NCI-H1105 treated with DMSO at 0.1 percent for 48 hours (cell line): ENCODE results near the gene C11orf68.
"Not testable (repeated sequence)": the region's sequence is repeated elsewhere in the genome, so short reads cannot be mapped to it uniquely, and the experiment has no call there.

Experiments used
- DNase-seq: peaks from one replicate; lab custom pipeline; 2025; lab: John Stamatoyannopoulos, UW

Gene C11orf68

DNA sequence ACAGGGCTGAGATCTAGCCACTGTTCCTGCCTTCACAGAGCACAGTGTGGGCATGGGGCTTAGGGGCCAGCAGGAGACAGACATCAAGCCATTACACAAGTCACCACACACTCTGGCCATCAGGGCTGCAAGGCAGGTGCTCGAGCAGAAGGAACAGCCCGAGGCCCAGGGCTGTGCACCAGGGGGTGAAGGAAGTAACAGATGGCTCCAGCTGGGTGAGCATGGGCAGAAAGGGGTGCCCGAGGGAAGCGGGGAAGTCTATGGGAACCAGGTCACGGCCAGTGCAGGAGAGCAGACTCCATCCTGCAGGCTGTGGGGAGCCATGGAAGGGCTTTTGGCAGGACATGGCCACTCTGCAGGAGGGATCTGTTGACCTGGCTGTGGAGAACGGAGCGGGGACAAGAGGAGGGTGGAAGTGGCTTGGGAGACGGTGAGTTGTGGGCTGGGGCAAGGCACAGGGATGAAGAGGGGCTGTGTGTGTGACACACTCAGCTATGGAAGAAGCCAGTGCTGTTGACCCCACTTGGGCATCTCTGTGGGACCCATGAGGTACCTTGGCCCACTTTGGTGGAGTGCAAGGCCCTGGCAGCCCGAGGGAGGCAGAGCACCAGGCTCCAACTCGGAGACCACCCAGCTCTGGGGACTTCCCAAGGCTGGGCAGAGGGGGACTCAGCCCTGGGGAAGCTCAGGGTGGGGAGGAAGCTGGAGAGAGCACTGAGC, 3.6 kb downstream of the C11orf68 start:
- no peak for DNase-seq

DNA sequence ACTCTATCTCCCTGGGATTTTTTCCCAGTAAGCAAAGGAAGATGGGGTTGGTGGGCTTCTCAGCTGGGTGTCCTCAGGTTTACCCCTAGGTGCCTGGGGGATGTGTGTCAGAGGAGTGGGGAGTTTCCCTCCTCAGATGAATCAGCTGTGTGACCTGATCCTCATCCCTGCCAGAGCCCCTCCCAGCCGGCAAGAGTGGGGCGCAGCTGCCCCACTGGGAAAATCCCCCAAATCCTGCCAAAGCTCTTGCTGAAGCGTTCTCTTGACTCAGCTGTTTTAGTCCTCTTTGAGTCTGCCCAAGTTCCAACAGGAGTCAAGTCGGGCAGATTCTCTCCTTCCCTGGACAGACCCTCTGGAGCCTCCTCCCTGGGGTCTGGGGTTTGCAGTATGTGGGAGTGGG, 6.0 kb downstream of the C11orf68 start:
- no peak for DNase-seq

DNA sequence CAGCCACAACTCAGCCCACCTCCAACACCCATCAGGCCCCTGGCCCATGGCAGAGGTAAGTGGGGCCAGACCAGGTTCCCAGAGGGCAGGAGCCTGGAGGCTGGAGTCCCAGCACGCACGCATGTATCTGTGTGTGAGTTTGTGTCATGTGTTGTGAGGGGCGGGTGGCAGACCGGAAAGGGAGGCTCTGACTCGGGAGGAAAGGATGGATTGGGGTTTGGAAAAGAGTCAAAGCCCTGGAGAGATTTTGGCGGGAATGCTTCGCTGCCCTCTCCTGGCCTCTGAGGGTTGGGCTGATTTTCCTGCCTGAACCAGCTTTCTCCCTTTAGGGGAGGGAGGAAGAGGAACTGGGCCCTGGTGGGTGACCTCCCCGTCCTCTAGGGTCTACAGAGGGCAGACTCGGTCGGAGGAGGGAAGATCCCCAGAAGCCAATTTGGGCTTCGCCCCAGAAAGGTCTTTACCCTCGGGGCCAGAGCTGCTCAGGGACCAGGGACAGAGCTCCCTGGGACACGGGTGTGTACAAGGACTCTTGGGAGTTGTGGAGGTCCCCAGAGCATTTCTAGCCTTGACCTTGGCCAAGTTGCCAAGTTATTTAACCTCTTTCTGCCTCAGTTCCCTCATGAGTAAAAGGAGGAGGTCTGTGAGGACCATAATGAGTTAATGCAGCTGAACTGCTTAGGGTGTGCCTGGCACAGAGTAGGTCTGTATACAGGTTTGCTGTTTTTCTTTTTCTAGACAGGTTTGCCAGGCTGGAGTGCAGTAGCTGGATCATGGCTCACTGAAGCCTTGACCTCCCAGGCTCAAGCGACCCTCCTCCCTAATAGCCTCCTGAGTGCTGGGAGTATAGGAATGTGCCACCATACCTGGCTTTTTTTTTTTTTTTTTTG, 6.9 kb downstream of the C11orf68 start:
- DNase-seq: peak; percentile 61

DNA sequence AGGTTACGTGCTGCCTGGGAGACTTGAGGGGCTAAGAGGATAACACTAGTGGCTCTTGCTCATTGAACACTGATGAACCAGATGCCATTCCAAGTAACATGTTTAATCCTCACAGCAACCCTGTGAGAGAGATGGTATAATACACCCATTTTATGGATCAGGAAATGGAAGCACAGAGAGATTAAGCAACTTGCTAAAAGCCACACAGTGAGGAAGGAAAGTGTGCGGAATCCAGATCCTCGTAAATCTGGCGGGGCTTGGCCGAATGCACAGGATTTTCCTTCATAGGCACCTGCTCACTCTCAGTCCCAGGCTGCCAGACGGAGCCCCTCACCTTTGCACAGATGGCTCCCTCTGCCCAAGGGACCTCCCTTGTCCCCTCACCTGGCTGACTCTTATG, 11.0 kb downstream of the C11orf68 start:
- no peak for DNase-seq

DNA sequence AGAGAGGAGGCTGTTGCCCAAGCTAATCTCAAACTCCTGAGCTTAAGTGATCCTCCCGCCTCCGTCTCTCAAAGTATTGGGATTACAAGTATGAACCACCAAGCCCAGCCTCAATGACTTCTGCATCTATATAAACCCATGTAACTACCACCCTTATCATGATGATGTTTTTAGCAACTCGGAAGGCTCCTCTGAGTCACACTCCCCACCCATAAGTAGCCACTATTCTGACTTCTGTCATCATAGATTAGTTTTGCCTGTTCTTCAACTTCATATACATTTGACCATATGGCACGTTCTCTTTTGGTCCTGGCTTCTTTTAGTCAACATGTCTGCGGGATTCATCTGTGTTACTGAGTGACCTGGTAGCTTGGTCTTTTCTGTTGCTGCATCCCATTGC, 12.3 kb downstream of the C11orf68 start:
- DNase-seq: no peak

DNA sequence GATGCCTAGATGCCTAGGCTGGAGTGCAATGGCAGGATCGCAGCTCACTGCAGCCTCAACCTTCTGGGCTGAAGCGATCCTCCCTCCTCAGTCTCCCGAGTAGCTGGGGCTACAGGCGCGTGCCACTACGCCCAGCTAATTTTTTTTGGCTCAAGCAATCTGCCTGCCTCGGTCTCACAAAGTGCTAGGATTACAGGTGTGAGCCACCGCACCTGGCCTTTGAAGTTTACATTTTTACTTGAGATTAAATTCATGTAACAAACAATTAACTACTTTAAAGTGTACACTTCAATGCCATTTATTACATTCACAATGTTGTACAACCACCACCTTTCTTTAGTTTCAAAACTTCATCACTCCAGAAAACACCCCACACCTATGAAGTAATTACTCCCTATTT, 15.1 kb downstream of the C11orf68 start:
- DNase-seq: no peak

DNA sequence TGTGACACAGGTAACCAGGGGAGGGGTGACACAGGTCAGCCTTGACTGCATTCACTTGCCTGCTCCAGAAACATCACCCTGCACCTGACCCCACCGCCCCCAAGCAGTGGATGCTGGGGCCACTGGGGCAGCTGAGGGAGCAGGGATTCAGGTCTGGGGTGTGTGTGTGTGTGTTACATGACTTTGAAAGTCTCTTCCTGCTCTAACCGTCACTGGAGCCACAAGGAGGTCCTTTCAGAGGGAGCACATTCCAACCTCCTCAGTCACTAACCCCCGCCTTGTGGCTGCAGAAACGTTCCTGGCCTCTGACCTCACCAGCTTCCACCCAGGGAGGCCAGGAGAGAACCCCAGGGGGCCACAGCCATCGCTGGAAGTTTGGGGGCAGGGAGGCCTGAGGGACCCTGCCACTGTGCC, 15.8 kb downstream of the C11orf68 start:
- no peak for DNase-seq

DNA sequence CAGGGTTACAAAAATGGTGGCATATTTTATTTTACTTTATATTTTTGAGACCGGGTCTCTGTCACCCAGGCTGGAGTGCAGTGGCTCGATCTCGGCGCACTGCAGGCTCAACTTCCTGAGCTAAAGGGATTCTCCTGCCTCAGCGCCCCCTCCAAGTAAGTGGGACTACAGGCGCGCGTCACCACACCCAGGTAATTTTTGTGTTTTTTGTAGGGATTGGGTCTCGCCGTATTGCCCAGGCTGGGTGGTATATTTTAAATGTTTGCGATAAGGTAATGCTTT, 18.0 kb downstream of the C11orf68 start:
- no peak for DNase-seq

DNA sequence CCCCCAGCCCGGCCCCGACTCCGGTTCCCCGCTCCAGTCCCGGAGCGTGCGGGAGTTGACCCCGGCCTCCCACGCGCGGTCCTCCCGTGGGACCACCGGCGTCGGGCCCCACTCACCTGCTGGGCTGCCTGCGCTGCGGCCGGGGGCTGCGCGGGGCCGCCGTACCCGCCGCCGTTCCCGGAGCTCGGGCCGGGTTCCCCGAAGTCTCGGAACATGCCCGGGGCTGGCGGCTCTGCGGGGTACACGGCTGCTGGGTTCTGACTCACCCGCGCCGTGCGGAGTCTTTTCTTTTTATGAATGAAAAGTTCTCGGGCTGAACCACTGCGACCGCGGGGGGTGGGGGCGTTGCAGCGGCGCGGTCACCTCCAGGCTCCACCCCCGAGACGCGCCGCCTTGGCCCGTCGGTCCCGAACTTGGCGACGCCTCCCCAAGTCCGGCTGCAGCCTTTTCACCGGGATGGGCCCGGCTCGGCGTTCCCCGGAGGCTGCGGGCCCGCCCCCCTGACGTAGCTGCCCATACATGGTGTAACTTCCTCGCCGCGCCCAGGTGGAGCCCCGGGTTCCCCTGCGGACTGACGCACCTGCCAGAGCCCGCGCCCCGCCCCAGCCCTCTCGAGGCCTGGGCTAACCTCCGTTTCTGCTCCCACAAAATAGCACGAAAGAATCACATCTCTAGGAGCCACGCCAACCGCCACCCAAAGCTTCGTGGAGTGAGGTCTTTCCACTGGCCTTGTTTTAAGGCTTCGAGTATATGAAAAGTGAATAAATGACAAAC, 18.6 kb downstream of the C11orf68 start, which contains the start of gene FOSL1:
FOSL1 (minus strand) TSS at position 264 of the 774 bp plus-strand sequence; CDS start at position 215, 49 bp downstream.
- peak; percentile 73 for DNase-seq

DNA sequence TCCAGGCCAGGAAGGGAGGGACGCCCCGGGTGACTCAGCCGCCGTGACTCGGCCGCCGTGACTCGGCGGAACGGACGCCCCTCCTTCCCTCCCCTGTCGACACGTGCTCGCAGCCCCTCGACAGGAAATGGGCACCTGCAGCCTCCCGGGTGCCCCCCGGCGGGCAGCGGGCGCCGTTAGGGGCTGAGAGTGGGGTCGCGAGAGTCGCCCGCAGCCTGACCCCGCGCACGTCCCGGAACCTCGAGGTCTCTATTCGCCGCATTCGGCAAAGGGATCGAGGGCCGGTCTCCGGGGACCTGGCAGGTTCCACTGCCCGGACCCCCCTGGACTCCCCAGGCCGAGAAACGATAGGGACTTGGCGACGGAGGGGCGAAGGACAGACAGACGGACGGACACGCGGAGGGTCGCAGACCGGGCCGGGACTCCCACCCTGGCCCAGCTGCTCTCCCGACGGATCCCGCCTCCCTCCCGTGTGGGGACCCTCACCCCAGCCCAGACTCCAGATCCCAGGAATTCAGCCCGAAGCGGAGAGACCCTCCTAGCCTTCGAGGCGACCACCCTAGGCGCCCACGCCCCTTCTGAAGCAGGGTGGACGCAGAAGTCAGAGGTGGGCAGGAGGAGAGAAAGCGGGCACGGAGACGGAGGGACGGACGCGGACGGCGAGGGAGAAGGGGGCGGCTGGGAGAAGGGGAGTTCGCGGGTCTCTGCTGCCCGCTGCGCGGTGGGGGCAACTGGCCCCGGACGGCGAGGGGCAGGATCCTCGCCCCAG, 19.3 kb downstream of the C11orf68 start:
- no peak for DNase-seq

DNA sequence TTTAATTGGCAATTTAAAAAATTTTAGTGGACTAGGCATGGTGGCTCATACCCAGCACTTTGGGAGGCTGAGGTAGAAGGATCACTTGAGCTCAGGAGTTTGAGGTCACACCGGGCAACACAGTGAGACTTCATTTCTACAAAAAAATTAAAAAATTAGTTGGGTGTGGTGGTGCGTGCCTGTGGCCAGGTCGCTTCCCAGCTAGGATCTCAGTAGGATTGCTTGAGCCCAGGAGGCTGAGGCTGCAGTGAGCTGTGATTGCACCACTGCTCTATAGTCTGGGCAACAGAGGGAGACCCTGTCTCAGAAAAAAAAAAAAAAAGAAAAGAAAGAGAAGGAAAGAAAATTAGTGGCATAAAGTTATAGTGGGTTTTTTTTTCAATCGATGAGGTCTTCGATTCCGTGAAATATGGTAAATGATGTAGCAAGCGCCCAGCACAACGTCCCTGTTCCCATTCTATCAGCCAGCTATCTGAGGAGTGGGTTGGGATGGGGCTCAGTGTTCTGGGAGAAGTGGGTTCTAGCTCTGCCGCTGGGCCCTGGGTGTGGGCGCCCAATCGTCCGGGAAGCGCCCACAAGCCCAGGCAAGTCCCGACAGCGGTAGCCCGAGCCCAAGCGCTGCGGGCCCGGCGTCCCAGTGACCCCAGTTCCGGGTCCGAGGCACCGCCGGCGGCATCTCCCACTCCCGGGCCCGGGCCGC, 20.1 kb downstream of the C11orf68 start:
- no peak for DNase-seq

DNA sequence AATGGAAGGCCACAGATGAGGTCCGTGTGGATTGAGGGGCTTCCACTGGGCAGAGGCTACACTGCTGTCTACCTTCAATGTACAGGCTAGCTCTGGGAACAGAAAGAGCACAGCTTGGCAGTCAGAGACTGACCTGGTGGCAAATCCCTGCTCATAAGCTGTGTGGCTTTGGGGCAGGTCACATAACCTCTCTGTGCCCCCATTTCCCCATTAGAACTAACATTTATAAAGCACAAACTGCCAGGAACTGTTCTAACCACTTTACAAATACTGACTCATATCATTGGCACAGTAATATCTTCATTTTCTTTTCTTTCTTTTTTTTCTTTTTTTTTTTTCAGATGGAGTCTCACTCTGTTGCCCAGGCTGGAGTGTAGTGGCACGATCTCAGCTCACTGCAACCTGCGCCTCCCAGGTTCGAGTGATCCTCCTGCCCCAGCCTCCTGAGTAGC, 21.8 kb downstream of the C11orf68 start:
- DNase-seq: no peak

DNA sequence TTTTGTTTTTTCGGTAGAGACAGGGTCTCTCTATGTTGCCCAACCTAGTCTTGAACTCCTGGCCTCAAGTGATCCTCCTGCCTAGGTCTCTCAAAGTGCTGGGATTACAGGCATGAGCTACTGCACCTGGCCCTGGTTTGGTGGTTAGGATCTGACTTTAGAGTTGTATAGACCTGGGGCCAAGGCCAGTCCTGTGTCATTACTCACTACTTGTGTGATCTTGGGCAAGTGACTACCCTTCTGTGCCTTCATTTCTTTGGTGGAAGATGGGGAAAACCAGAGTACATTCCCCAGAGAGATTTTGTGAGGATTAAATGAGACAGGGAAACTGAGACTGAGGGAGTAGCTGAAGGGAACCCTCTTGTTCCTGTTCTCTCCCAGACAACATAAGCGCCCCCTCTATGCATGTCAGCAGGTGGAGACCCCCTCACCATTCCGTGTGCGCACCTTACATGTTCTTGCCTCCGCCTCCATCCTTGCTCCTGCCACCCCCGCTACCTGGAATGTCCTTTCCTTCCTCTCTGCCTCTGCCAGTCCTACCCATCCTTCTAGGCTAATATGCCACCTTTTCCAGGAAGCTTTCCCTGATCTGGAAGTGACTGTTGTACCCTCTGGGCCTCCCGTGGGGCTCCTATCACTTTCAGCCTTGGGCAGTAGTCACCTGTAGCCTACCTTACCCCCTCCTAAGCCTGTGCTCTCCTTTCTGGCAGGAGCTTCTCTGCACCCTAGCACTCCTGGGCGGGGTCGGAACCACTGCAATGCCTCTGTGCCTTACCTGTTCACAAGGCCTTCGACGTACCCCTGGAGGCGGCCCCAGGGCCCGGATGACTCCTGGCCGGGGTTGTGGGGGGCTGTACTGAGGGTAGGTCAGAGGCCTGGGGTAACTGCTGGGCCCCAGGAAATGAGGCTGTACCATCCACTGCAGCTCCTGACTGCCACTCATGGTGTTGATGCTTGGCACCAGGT, 22.5 kb downstream of the C11orf68 start:
- DNase-seq: no peak

DNA sequence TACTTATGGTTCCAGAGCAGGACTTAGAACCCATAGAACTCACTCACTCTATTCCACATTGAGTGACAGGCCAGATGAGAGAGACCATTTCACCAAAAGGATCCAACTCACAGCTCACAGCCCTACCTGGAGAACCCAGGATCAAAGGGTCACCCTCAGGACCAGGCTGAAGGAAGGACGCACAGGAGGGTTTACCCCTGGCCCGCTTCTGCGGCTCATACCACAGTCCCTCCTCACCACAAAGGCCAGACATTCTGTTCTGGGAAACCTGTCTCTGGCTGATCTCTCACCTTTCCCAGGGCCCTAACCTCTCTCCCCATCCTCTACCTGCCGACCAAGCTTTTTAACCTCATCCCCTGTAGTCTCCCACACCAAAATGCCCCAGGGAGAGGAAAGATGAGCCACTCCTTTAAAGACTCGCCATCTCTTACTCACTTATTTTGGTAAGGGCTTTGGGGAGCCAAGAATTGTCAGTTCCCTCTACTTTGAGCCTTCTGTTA, 23.3 kb downstream of the C11orf68 start:
- no peak for DNase-seq

DNA sequence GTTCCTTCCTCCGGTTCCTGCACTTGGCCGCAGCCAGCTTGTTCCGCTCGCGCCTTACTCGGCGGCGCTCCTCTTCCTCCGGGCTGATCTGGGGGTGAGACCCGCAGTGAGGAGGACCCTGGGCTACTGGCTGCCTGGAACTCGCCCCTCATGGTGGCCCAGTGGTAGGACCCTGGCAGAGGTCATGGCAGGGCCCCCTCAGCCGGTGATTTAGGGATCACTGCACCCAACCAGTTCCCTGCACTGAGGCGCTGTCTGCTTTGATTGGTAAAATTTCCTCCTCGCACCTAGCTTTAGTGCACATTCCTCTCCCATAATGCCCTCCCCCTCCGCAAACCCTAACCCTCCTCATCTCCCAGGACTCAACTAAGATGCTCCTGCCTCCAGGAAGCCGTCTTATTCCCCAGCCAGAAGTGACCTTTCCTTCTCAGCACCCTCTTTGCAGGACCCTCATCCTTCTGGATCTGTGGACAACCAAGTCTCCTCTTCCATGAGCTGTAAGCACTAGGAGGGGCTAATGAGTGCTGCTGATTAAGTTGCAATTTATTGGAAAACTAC, 24.7 kb downstream of the C11orf68 start:
- no peak for DNase-seq

DNA sequence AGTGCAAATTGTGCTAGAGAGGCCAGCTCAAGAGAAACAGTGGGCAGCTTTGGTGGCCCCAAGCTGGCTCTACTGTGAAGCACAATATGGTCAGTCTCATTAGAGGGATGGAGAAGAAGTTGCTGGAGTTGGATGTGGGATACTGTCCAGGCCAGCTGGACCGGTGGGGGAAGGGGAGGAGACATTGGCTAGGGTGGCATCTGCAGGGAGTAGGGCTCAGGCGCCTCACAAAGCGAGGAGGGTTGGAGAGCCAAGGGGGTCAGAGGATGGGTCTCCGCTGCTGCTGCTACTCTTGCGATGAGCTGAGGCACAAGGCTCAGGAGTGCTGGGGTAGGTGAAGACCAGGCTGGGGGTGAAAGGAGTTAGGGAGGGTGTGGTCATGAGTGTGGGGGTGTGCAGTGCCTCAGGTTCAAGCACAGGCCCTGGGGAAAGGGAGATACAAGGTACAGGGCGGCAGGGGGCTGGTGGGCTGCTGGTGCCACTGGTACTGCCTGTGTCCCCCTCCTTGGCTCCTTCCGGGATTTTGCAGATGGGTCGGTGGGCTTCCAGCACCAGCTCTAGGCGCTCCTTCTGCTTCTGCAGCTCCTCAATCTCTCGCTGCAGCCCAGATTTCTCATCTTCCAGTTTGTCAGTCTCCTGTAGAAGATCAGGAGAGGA, 26.1 kb downstream of the C11orf68 start:
- no peak for DNase-seq

DNA sequence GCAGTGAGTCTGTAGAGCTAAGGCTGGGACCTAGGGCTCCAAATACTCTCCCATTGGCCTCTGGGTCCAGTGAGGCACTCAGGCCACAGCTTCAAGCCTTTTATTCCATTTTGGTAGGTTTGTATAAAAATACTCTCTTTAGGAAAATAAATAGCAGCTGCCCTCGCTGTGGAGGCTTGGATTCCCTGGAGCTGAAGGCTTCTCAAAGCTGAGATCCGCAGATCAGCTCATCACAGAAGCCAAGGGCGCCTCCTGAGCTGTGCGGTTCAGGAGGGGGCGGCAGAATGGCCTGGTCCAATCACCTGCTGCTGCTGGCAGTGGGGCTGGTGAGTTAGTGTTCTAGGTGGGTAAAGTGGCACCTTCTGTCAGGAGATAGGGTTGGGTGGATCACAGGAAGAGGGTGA, 26.7 kb downstream of the C11orf68 start:
- DNase-seq: not testable (repeated sequence)

DNA sequence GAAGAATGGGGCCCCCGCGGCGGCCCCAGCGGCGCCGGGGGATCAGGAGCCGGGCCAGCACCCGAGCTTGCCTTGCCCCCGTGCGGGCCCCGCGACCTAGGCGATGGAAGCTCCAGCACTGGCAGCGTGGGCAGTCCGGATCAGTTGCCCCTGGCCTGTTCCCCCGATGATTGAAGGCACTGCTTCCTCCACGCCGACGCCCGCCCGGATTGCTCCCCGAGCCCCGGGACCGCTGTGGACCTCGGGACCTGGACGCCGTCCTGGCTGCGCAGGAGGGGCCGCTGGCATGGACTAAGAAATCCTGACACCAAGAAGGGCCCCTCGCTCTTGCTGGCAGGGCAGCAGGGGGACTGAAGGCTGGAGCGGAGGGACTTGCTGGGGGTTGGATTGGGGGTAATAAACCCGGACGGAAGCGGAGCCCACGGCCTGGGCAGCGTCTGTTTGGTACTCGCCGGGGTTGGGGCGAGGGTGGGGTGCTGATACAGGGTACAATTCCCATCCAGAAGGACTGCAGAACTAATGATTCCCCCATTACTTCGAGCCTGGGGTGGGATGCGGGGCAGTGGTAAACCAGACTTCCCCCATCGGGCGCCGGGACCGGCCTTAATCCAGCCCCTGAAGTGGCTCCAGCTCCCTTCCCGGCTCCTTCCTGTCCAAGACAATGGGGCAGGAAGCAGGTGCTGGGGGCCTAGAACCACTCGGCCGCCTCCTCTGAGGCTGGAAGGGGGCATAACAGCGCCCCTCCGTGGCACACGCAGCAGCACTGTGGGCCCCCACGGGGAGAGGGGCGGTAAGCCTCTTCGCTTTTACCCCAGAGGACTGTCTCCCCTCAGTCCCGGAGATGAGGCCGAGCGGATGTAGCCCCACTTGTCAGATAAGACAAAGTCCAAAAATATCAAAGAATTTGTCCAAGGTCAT, 27.4 kb downstream of the C11orf68 start:
- no peak for DNase-seq
